ENCODE data around the gene HOXA11.

GRCh38 chr7:27145914-27146412, 39.1 kb downstream of the HOXA11 start:
- TF ChIP-seq, protein P1, sequence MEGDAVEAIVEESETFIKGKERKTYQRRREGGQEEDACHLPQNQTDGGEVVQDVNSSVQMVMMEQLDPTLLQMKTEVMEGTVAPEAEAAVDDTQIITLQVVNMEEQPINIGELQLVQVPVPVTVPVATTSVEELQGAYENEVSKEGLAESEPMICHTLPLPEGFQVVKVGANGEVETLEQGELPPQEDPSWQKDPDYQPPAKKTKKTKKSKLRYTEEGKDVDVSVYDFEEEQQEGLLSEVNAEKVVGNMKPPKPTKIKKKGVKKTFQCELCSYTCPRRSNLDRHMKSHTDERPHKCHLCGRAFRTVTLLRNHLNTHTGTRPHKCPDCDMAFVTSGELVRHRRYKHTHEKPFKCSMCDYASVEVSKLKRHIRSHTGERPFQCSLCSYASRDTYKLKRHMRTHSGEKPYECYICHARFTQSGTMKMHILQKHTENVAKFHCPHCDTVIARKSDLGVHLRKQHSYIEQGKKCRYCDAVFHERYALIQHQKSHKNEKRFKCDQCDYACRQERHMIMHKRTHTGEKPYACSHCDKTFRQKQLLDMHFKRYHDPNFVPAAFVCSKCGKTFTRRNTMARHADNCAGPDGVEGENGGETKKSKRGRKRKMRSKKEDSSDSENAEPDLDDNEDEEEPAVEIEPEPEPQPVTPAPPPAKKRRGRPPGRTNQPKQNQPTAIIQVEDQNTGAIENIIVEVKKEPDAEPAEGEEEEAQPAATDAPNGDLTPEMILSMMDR (IDR thresholded peaks at IDR 0.05; ENCODE audit: low read depth, low read length) = no peak
- TF ChIP-seq POLR2A (IDR thresholded peaks at IDR 0.05; ENCODE audit: extremely low read depth, insufficient read length) = no peak
